K562 (cell line): ENCODE results near the gene SRRT. TPM values are rescaled to one million over a fixed set of nuclear protein-coding genes. Genes with fewer than 3 reads are reported as not detected.

Experiments
- CXXC5 ChIP-seq: fragments of 250-450 bp; sonication (Bioruptor Pico); IDR thresholded peaks from 2 replicates; pipeline ENCODE4 v1.8.0; 2022; ENCODE audit warnings: inconsistent platforms, mild to moderate bottlenecking, moderate library complexity
- DIDO1 ChIP-seq: fragments of 450-650 bp; IDR thresholded peaks from 2 replicates; pipeline ENCODE4 v1.6.1; 2016; ENCODE audit warnings: low read depth, missing biosample characterization, missing genetic modification characterization
- E2F5 ChIP-seq: sonication (generic); formaldehyde crosslinking; IDR thresholded peaks from 2 replicates; pipeline ENCODE4 v1.8.0; 2022; ENCODE audit warnings: mild to moderate bottlenecking, missing genetic modification reagents
- ELF1 ChIP-seq: fragments of 200-800 bp; sonication (Bioruptor generic); IDR thresholded peaks from 2 replicates; pipeline ENCODE4 v1.6.1; 2016; ENCODE audit warnings: missing genetic modification characterization, missing compliant biosample characterization
- ETS2 ChIP-seq: IDR thresholded peaks from 2 replicates; pipeline ENCODE4 v1.6.1; 2016; ENCODE audit warnings: borderline replicate concordance, missing genetic modification characterization, mild to moderate bottlenecking, moderate library complexity, missing compliant biosample characterization; ENCODE audit not compliant: poor library complexity, severe bottlenecking
- FOSL1 ChIP-seq: fragments of 200-800 bp; sonication (Bioruptor generic); conservative IDR thresholded peaks from 2 replicates; pipeline ENCODE4 v1.6.1; 2016; ENCODE audit warnings: missing genetic modification characterization, missing compliant biosample characterization
- KDM1A ChIP-seq, 2 experiments: fragments of 450-650 bp; IDR thresholded peaks; 2 replicates each; pipeline ENCODE4 v1.6.1; 2016; ENCODE audit warnings: mild to moderate bottlenecking in 2 of 2
- KLF1 ChIP-seq: fragments of 450-650 bp; IDR thresholded peaks from 2 replicates; pipeline ENCODE4 v1.6.1; 2016; ENCODE audit warnings: missing genetic modification characterization, missing compliant biosample characterization
- MYC ChIP-seq, 2 experiments: fragments of 250-450 bp in 1 of 2; sonication (Bioruptor Pico) in 1 of 2; IDR thresholded peaks; 2 replicates each; pipeline versions ENCODE4 v1.5.1 to v1.6.1; 2012 to 2021; ENCODE audit warnings: low read depth in 2 of 2, borderline replicate concordance in 1 of 2, improper control_type of control experiment in 1 of 2, low read length in 1 of 2, mild to moderate bottlenecking in 1 of 2, moderate library complexity in 1 of 2
- NFIX ChIP-seq: fragments of 250-450 bp; sonication (Bioruptor Pico); IDR thresholded peaks from 2 replicates; pipeline ENCODE4 v1.4.0; 2020; ENCODE audit warnings: low read depth, mild to moderate bottlenecking, moderate library complexity
- PCBP1 ChIP-seq: fragments of 200-400 bp; formaldehyde crosslinking; IDR thresholded peaks from 2 replicates; pipeline ENCODE4 v1.6.1; 2018; ENCODE audit warnings: mild to moderate bottlenecking, low read depth, low read length; ENCODE audit not compliant: poor library complexity, severe bottlenecking
- PHF21A ChIP-seq: fragments of 450-650 bp; IDR thresholded peaks from 2 replicates; pipeline ENCODE4 v1.6.1; 2017; ENCODE audit warnings: low read depth, borderline replicate concordance
- RREB1 ChIP-seq: fragments of 250-450 bp; sonication (Bioruptor Pico); IDR thresholded peaks from 2 replicates; pipeline ENCODE4 v1.4.0; 2020
- SAFB2 ChIP-seq: fragments of 200-400 bp; formaldehyde crosslinking; IDR thresholded peaks from 2 replicates; pipeline ENCODE4 v1.6.1; 2018; ENCODE audit warnings: borderline replicate concordance, low read length, low read depth, moderate library complexity; ENCODE audit not compliant: severe bottlenecking
- SMARCA5 ChIP-seq: fragments of 450-650 bp; IDR thresholded peaks from 2 replicates; pipeline ENCODE4 v1.6.1; 2016
- TAF9B ChIP-seq: fragments of 450-650 bp; IDR thresholded peaks from 2 replicates; pipeline ENCODE4 v1.6.1; 2018; ENCODE audit warnings: mild to moderate bottlenecking; ENCODE audit not compliant: partially characterized antibody
- TCF3 ChIP-seq: sonication (generic); formaldehyde crosslinking; IDR thresholded peaks from 2 replicates; pipeline ENCODE4 v1.4.0; 2020; ENCODE audit warnings: mild to moderate bottlenecking, missing genetic modification reagents
- VEZF1 ChIP-seq: fragments of 200-800 bp; sonication (Bioruptor generic); IDR thresholded peaks from 2 replicates; pipeline ENCODE4 v1.6.1; 2017; ENCODE audit warnings: missing genetic modification characterization, missing compliant biosample characterization
- XRCC3 ChIP-seq: fragments of 450-650 bp; IDR thresholded peaks from 2 replicates; pipeline ENCODE4 v1.6.1; 2017; ENCODE audit warnings: mild to moderate bottlenecking, moderate library complexity
- ZNF174 ChIP-seq: fragments of 250-450 bp; sonication (Bioruptor Pico); IDR thresholded peaks from 2 replicates; pipeline ENCODE4 v1.4.0; 2020; ENCODE audit warnings: mild to moderate bottlenecking
- ZNF57 ChIP-seq: fragments of 450-650 bp; formaldehyde crosslinking; IDR thresholded peaks from 2 replicates; pipeline ENCODE4 v1.4.0; 2020; ENCODE audit warnings: mild to moderate bottlenecking, moderate library complexity
- polyA plus RNA-seq, 8 experiments: library from polyadenylated mRNA; depleted of rRNA in 4 of 8; stranded (reverse) in 5 of 8; unstranded in 3 of 8; fragments of >200 nt; fragmentation: Nextera tagmentation in 2 of 8; fragmentation: Illumina TruSeq in 1 of 8; extraction: Ambion mirVana in 2 of 8; extraction: Trizol in 1 of 8; gene quantifications; 2 replicates each; pipeline versions ENCODE4 v1.2.1 to v1.2.3, GENCODE V29; 2011 to 2014; ENCODE audit warnings: inconsistent platforms in 1 of 8, missing spikeins in 1 of 8
- total RNA-seq, 7 experiments: library from RNA; depleted of rRNA in 6 of 7; stranded (reverse); fragments of >200 nt in 6 of 7; fragmentation: Illumina TruSeq in 2 of 7; extraction: Trizol in 2 of 7; gene quantifications; 2 replicates each; pipeline versions ENCODE4 v1.2.1 to v1.2.3, GENCODE V29; 2011 to 2021; ENCODE audit warnings: low replicate concordance in 1 of 7

SRRT gene
- total and polyA plus RNA-seq, 9 of the 15 experiments (the other 6 are each of a cell fraction or from before 2014, with no cell fraction given), result 10.3 to 263 (median 84.4) TPM

GRCh38 chr7:100867776-100868485, 7.0 kb upstream of the SRRT start (continued):
- TF ChIP-seq E2F5 (CRISPR knock-in tag) (no peak), MYC (IDR thresholded peaks at IDR 0.05; ENCODE audit: low read depth, low read length) (no peak; the same call in 1 of the 2 replicates), MYC (CRISPR knock-in tag; IDR thresholded peaks at IDR 0.05; ENCODE audit: borderline replicate concordance, low read depth) (no peak; the same call in 1 of the 2 replicates), PCBP1 (peak; percentile 1), FOSL1 (no peak), ZNF174 (no peak), KLF1 (tag) (no peak), SAFB2 (no peak), ETS2 (tag) (no peak), KDM1A (IDR thresholded peaks at IDR 0.05) (no peak), DIDO1 (tag) (no peak), VEZF1 (no peak), CXXC5 (CRISPR knock-in tag) (no peak), NFIX (CRISPR knock-in tag) (no peak), XRCC3 (no peak), PHF21A (no peak), ZNF57 (CRISPR knock-in tag) (no peak), TAF9B (no peak), TCF3 (CRISPR knock-in tag) (no peak), RREB1 (CRISPR knock-in tag) (no peak), SMARCA5 (no peak), ELF1 (tag) (no peak)
